Endothelial cell (in vitro differentiated cells): ENCODE measurements around the gene TECPR2. TPM values are rescaled to one million over a fixed set of nuclear protein-coding genes. Genes with fewer than 3 reads are reported as not detected.
"Not testable (repeated sequence)": the region's sequence is repeated elsewhere in the genome, so short reads cannot be mapped to it uniquely, and the experiment has no call there.

Experiments
- DNase-seq: peaks from one replicate; pipeline ENCODE4 v3.0.0; 2021; ENCODE audit warnings: low spot score
- H3K27ac Mint-ChIP-seq: one replicate; pipeline ENCODE4 v1.8.0; 2021; ENCODE audit warnings: mixed read lengths, inconsistent platforms; ENCODE audit not compliant: unreplicated experiment
- H3K27me3 Mint-ChIP-seq: one replicate; pipeline ENCODE4 v1.8.0; 2021; ENCODE audit warnings: mild to moderate bottlenecking, moderate library complexity, mixed read lengths, inconsistent platforms; ENCODE audit not compliant: unreplicated experiment
- H3K36me3 Mint-ChIP-seq: one replicate; pipeline ENCODE4 v1.8.0; 2021; ENCODE audit warnings: mild to moderate bottlenecking, low read depth, mixed read lengths, inconsistent platforms; ENCODE audit not compliant: unreplicated experiment
- H3K4me1 Mint-ChIP-seq: one replicate; pipeline ENCODE4 v1.8.0; 2021; ENCODE audit warnings: mild to moderate bottlenecking, mixed read lengths, inconsistent platforms; ENCODE audit not compliant: unreplicated experiment
- H3K4me3 Mint-ChIP-seq: one replicate; pipeline ENCODE4 v1.8.0; 2021; ENCODE audit warnings: mild to moderate bottlenecking, mixed read lengths, inconsistent platforms; ENCODE audit not compliant: unreplicated experiment
- H3K9me3 Mint-ChIP-seq: one replicate; pipeline ENCODE4 v1.8.0; 2021; ENCODE audit warnings: mixed read lengths, inconsistent platforms; ENCODE audit not compliant: unreplicated experiment
- total RNA-seq: library from RNA; stranded (reverse); fragmentation: NEBNext Ultra II Directional; extraction: Animal tissue kit (Norgen Biotek cat#: 25700); gene quantifications from one replicate; pipeline ENCODE4 v1.2.1, GENCODE V29; 2021; ENCODE audit not compliant: unreplicated experiment
- TF ChIP-seq, protein P1 (sequence below): fragments of 200-600 bp; sonication (generic); IDR thresholded peaks from one replicate; pipeline ENCODE4 v1.5.0; 2021; ENCODE audit warnings: antibody characterized with exemption; ENCODE audit not compliant: unreplicated experiment

TECPR2 gene
- total RNA-seq, 1 donor from 2014 or later, result 28.9 TPM

DNA sequence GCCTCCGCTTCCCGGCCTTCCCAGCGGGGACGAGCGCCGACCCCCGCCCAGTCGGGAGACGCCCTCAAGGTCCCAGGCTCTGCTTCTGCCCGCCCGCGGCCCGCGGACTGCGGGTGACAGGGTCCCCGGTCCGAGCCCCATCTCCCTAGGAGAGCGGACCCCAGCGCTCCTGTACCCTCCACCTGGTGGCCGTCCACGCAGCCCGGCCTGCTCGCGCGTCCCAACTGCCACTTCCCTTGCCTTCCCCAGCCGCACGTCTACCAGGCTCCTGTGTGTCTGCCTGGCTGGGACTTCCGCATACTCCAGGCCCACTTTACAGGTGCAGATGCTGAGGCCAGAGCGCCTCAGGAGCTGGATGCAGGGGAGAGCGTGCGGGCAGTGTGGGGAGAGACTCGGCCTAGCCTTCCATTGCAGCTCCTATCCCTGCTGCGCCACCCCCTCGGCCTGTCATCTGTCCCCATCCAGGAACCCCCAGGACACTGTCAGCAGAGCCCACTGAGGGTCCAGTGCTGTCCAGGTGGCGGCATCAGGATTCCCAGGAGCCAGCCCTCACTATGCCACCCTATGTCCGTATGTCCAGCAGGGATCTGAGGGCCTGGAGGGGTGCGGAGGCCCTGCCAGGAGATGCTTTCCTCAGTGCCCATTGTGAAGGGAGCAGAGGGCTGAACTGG lies 154.8 kb downstream of the TECPR2 start:
- peak overlapping the region; percentile 87 for H3K4me3 Mint-ChIP-seq
- H3K4me1 Mint-ChIP-seq, result peaks cover 3% of the 10 kb centered on the region
- H3K27me3 Mint-ChIP-seq, result peaks cover 17% of the 10 kb centered on the region
- no peak overlapping the region for H3K27ac Mint-ChIP-seq
- H3K36me3 Mint-ChIP-seq, result peaks cover 3% of the 10 kb centered on the region
- DNase-seq, result peak; percentile 38
- H3K9me3 Mint-ChIP-seq, result no peaks in the 10 kb centered on the region
- TF ChIP-seq, protein P1, sequence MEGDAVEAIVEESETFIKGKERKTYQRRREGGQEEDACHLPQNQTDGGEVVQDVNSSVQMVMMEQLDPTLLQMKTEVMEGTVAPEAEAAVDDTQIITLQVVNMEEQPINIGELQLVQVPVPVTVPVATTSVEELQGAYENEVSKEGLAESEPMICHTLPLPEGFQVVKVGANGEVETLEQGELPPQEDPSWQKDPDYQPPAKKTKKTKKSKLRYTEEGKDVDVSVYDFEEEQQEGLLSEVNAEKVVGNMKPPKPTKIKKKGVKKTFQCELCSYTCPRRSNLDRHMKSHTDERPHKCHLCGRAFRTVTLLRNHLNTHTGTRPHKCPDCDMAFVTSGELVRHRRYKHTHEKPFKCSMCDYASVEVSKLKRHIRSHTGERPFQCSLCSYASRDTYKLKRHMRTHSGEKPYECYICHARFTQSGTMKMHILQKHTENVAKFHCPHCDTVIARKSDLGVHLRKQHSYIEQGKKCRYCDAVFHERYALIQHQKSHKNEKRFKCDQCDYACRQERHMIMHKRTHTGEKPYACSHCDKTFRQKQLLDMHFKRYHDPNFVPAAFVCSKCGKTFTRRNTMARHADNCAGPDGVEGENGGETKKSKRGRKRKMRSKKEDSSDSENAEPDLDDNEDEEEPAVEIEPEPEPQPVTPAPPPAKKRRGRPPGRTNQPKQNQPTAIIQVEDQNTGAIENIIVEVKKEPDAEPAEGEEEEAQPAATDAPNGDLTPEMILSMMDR, result no peak

- Mint-ChIP-seq H3K4me3 (no peak overlapping the region), H3K4me1 (peaks cover 7% of the 10 kb centered on the region), H3K36me3 (peaks cover 3% of the 10 kb centered on the region), H3K27me3 (peaks cover 18% of the 10 kb centered on the region), H3K9me3 (no peaks in the 10 kb centered on the region), H3K27ac (no peak overlapping the region)
- DNase-seq, result no peak
- TF ChIP-seq, protein P1, result no peak
Observed at GRCh38 chr14:102518063-102518648, 155.4 kb downstream of the TECPR2 start.

- H3K4me1 Mint-ChIP-seq, H3K9me3 Mint-ChIP-seq, H3K27ac Mint-ChIP-seq, H3K4me3 Mint-ChIP-seq, H3K36me3 Mint-ChIP-seq, DNase-seq: not testable (repeated sequence)
- peaks cover 17% of the 10 kb centered on the region for H3K27me3 Mint-ChIP-seq
Observed at GRCh38 chr14:102519709-102520108, 157.0 kb downstream of the TECPR2 start.

DNA sequence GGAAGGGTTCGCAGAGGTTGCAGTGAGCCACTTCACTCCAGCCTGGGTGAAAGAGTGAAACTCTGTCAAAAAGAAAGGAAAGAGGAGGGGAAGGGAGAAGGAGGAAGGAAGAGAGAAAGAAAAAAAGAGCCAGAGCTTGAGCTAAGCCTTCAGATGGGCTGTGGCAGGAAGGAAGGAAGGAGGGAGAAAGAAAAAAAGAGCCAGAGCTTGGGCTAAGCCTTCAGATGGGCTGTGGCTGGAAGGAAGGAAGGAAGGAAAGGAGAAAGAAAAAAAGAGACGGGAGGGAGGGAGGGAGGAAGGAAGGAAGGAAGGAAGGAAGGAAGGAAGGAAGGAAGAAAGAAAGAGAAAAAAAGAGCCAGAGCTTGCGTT lies 160.4 kb downstream of the TECPR2 start:
- H3K4me3 Mint-ChIP-seq, result no peak overlapping the region

DNA sequence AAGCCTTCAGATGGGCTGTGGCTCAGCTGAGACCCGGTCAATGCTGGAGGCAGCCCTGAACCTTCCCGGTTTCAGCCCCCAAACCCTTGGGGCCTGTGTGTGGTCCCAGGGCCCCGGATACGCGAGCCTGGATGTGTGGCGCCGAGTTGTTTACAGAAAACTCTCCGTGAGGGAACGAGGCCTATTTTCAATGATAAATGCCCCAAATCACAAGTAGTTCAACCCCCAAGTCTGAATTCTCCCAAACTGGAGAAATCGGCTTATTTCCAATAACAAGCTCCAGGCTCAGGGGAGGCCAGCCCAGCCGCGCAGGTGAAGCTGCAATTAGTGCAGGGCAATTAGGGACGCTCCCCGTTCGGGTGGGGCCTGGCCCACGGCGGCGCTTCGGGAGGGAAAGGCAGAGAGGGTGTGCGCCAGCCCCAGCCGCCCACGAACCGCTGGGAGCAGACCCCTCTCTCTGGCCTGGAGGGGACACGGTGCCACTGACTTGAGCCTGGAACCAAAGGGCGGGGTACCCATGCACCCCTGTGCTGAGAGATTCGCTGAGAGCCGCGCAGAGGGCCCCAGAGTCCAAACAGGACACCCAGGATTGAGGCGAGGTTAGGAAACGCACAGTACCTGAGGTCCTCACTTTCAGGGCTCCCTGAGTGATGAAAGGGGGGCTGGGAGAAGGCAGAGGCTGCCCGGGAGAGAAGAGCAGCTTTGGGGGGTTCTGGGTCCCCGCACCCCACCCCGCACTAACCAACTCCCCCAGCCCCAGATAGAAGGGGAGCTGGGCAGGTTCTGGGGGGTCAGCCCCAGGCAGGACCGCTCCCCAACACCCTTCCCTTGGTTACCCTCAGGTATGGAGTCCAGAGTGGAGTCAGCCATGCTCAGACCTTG lies 161.1 kb downstream of the TECPR2 start:
- Mint-ChIP-seq H3K27ac (no peak overlapping the region), H3K36me3 (no peaks in the 10 kb centered on the region), H3K27me3 (peaks cover 9% of the 10 kb centered on the region), H3K4me1 (peaks cover 10% of the 10 kb centered on the region), H3K4me3 (no peak overlapping the region), H3K9me3 (no peaks in the 10 kb centered on the region)
- TF ChIP-seq, protein P1, result no peak
- no peak for DNase-seq

More for the DNA sequence above, 160.4 kb downstream of the TECPR2 start:
- DNase-seq, result no peak
- no peaks in the 10 kb centered on the region for H3K9me3 Mint-ChIP-seq
- H3K36me3 Mint-ChIP-seq, result no peaks in the 10 kb centered on the region
- no peak overlapping the region for H3K27ac Mint-ChIP-seq
- TF ChIP-seq, protein P1, result no peak
- peaks cover 10% of the 10 kb centered on the region for H3K4me1 Mint-ChIP-seq
- H3K27me3 Mint-ChIP-seq, result peaks cover 13% of the 10 kb centered on the region
